ENCODE measurements around the gene PDE7B.
A peak's percentile ranks its signal among the peaks of the same experiment; 100 is the strongest.

PDE7B gene

DNA sequence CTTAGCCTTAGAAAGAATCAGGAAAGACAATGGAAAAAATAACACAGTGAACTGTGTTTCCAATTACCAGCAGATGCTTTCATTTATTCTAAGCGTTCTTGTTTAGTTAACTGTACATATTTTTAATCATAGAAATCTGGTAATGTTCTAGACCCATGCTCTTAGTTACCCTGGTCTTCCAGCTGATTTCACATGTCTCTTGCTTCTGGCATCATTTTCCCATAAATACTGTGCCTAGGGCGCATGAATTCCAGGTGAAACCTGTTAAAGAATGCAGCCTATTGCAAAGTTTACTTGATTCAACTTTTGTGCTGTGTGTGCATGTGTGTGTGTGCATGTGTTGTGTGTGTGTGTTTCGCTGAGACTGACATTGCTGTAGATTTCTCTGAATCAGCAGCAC is 178.6 kb downstream of the PDE7B start:
- no peak for DNase-seq
- Histone ChIP-seq H3F3A (ENCODE audit: insufficient read depth, low read length) (no peaks in the 10 kb centered on the region), H3K79me2 (ENCODE audit: low read length) (no peaks in the 10 kb centered on the region), H2AFZ (ENCODE audit: low read length) (no peak overlapping the region), H3K4me2 (ENCODE audit: low read depth, low read length) (no peak overlapping the region), H3K27ac (ENCODE audit: low read length) (no peak overlapping the region), H3K9ac (ENCODE audit: low read length) (no peak overlapping the region), H3K27me3 (replicated peaks; ENCODE audit: insufficient read depth, low read length) (no peaks in the 10 kb centered on the region), H3K4me1 (ENCODE audit: low read length) (no peaks in the 10 kb centered on the region), H3K9me3 (replicated peaks; ENCODE audit: insufficient read depth, low read length) (no peaks in the 10 kb centered on the region), H3K4me3 (ENCODE audit: low read length) (no peak overlapping the region), H3K36me3 (replicated peaks; ENCODE audit: insufficient read depth, low read length) (no peaks in the 10 kb centered on the region), H4K20me1 (ENCODE audit: insufficient read depth, low read length) (no peaks in the 10 kb centered on the region), H3K9me2 (replicated peaks; ENCODE audit: insufficient read depth, low read length) (no peaks in the 10 kb centered on the region)
- no peak for TF ChIP-seq EZH2 (optimal IDR thresholded peaks at IDR 0.05; ENCODE audit: low read depth, low read length)
- no peak for TF ChIP-seq EZH2phosphoT487 (IDR thresholded peaks at IDR 0.05; ENCODE audit: low read length)
- TF ChIP-seq, protein P1, sequence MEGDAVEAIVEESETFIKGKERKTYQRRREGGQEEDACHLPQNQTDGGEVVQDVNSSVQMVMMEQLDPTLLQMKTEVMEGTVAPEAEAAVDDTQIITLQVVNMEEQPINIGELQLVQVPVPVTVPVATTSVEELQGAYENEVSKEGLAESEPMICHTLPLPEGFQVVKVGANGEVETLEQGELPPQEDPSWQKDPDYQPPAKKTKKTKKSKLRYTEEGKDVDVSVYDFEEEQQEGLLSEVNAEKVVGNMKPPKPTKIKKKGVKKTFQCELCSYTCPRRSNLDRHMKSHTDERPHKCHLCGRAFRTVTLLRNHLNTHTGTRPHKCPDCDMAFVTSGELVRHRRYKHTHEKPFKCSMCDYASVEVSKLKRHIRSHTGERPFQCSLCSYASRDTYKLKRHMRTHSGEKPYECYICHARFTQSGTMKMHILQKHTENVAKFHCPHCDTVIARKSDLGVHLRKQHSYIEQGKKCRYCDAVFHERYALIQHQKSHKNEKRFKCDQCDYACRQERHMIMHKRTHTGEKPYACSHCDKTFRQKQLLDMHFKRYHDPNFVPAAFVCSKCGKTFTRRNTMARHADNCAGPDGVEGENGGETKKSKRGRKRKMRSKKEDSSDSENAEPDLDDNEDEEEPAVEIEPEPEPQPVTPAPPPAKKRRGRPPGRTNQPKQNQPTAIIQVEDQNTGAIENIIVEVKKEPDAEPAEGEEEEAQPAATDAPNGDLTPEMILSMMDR (IDR thresholded peaks at IDR 0.05; ENCODE audit: low read length), result no peak

DNA sequence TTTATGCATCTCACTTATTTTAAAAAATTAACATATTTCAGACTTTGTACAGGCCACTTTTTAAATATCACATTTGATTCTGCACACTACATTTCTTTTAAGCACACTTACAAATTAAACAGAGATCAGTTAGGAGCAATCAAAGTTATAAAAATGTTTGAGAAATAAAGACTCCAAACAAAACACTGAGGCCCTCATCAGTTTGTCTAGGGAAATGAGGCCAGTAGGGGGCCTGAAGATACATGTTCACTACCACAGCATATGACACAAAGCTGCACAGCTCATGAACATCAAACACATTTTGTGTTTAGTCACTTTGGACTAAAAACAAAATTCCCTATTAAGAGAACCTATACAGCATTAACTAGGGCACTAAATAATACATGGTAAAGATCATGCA is 180.5 kb downstream of the PDE7B start:
- H2AFZ ChIP-seq (ENCODE audit: low read length), result no peak overlapping the region
- no peak for DNase-seq
- no peaks in the 10 kb centered on the region for H4K20me1 ChIP-seq (ENCODE audit: insufficient read depth, low read length)
- TF ChIP-seq, protein P1 (IDR thresholded peaks at IDR 0.05; ENCODE audit: low read length), result peak; percentile 38
- no peak for TF ChIP-seq EZH2phosphoT487 (IDR thresholded peaks at IDR 0.05; ENCODE audit: low read length)
- no peaks in the 10 kb centered on the region for H3K4me1 ChIP-seq (ENCODE audit: low read length)
- no peaks in the 10 kb centered on the region for H3K9me3 ChIP-seq (replicated peaks; ENCODE audit: insufficient read depth, low read length)
- no peak overlapping the region for H3K4me2 ChIP-seq (ENCODE audit: low read depth, low read length)
- no peak overlapping the region for H3K4me3 ChIP-seq (ENCODE audit: low read length)
- no peaks in the 10 kb centered on the region for H3K79me2 ChIP-seq (ENCODE audit: low read length)
- H3K27me3 ChIP-seq (replicated peaks; ENCODE audit: insufficient read depth, low read length), result no peaks in the 10 kb centered on the region
- H3K36me3 ChIP-seq (replicated peaks; ENCODE audit: insufficient read depth, low read length), result no peaks in the 10 kb centered on the region
- no peak overlapping the region for H3K27ac ChIP-seq (ENCODE audit: low read length)
- no peaks in the 10 kb centered on the region for H3K9me2 ChIP-seq (replicated peaks; ENCODE audit: insufficient read depth, low read length)
- no peaks in the 10 kb centered on the region for H3F3A ChIP-seq (ENCODE audit: insufficient read depth, low read length)
- no peak overlapping the region for H3K9ac ChIP-seq (ENCODE audit: low read length)

DNA sequence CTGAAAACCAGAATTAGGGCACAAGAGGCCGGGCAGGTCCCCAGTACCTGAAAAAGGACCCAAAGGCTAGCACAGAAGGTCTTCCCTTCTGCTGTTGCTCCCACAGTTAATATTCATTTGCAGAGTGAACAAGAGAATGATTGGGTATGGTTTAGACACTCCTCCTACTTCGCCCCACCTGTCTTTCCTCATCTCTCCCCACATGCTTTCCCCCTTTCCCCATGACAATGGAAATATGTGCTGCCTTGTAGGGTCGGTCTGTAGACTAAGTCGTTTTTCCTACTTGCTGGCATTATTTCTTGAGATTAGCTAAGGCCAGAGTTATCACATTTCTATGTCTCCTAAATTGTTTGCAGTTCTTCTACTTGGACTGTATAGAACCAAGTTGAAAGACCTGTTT is 181.9 kb downstream of the PDE7B start:
- Histone ChIP-seq H3K9ac (ENCODE audit: low read length) (no peak overlapping the region), H3K79me2 (ENCODE audit: low read length) (no peaks in the 10 kb centered on the region), H3K27ac (ENCODE audit: low read length) (no peak overlapping the region), H3F3A (ENCODE audit: insufficient read depth, low read length) (no peaks in the 10 kb centered on the region), H3K36me3 (replicated peaks; ENCODE audit: insufficient read depth, low read length) (no peaks in the 10 kb centered on the region), H2AFZ (ENCODE audit: low read length) (no peak overlapping the region), H3K4me2 (ENCODE audit: low read depth, low read length) (no peak overlapping the region), H3K27me3 (replicated peaks; ENCODE audit: insufficient read depth, low read length) (no peaks in the 10 kb centered on the region), H3K9me2 (replicated peaks; ENCODE audit: insufficient read depth, low read length) (no peaks in the 10 kb centered on the region), H3K4me1 (ENCODE audit: low read length) (no peaks in the 10 kb centered on the region), H4K20me1 (ENCODE audit: insufficient read depth, low read length) (no peaks in the 10 kb centered on the region), H3K9me3 (replicated peaks; ENCODE audit: insufficient read depth, low read length) (no peaks in the 10 kb centered on the region), H3K4me3 (ENCODE audit: low read length) (no peak overlapping the region)
- TF ChIP-seq EZH2 (optimal IDR thresholded peaks at IDR 0.05; ENCODE audit: low read depth, low read length) (no peak), EZH2phosphoT487 (IDR thresholded peaks at IDR 0.05; ENCODE audit: low read length) (no peak)
- TF ChIP-seq, protein P1 (IDR thresholded peaks at IDR 0.05; ENCODE audit: low read length), result no peak
- no peak for DNase-seq

All from MM.1S (cell line).